Activated naive CD4-positive, alpha-beta T cell treated with anti-CD3 and anti-CD28 coated beads, Interleukin-2, amount 50 U/mL, for 24 hours (primary cell): ENCODE data around the gene DCUN1D1.

Experiments
- H3K27ac Mint-ChIP-seq: one replicate; pipeline ENCODE4 v1.8.0; 2021; ENCODE audit warnings: mild to moderate bottlenecking, mixed read lengths
- H3K27me3 Mint-ChIP-seq: one replicate; pipeline ENCODE4 v1.8.0; 2021; ENCODE audit warnings: mixed read lengths
- H3K36me3 Mint-ChIP-seq: one replicate; pipeline ENCODE4 v1.8.0; 2021; ENCODE audit warnings: mixed read lengths
- H3K4me1 Mint-ChIP-seq: one replicate; pipeline ENCODE4 v1.8.0; 2021; ENCODE audit warnings: mixed read lengths
- H3K4me3 Mint-ChIP-seq: one replicate; pipeline ENCODE4 v1.8.0; 2021; ENCODE audit warnings: mild to moderate bottlenecking, mixed read lengths
- H3K9me3 Mint-ChIP-seq: one replicate; pipeline ENCODE4 v1.8.0; 2021; ENCODE audit warnings: mixed read lengths

Gene DCUN1D1

DNA sequence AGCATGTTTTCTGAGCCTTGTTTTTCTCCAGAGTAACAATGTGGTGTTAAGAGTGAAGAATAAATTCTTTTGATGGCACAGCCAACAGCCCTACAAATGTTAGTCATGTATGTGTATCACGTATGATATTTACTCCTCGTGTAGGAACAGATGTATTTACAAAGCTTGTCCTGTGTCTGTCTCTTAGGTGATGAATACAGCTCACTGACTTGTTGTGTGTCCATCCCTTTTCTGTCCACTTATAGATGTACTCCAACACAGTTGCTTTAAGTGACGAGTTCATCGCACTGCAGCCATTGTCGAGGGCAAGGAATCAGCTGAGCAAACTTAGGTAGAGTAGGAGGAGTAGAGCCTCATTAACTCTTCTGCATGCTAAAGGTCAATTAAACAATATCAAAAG, 78.1 kb downstream of the DCUN1D1 start:
- no peak overlapping the region for H3K4me3 Mint-ChIP-seq
- H3K27ac Mint-ChIP-seq: peak overlapping the region; percentile 13
- no peaks in the 10 kb centered on the region for H3K27me3 Mint-ChIP-seq
- no peaks in the 10 kb centered on the region for H3K9me3 Mint-ChIP-seq
- peaks cover 4% of the 10 kb centered on the region for H3K36me3 Mint-ChIP-seq
- peaks cover 3% of the 10 kb centered on the region for H3K4me1 Mint-ChIP-seq

GRCh38 chr3:182896553-182896952, 83.8 kb downstream of the DCUN1D1 start:
- Mint-ChIP-seq H3K9me3 (no peaks in the 10 kb centered on the region), H3K27ac (no peak overlapping the region), H3K27me3 (no peaks in the 10 kb centered on the region), H3K4me1 (peaks cover 5% of the 10 kb centered on the region), H3K4me3 (no peak overlapping the region), H3K36me3 (peaks cover 15% of the 10 kb centered on the region)

- Mint-ChIP-seq H3K27ac (no peak overlapping the region), H3K36me3 (peaks cover 15% of the 10 kb centered on the region), H3K4me1 (peaks cover 5% of the 10 kb centered on the region), H3K27me3 (no peaks in the 10 kb centered on the region), H3K4me3 (no peak overlapping the region), H3K9me3 (no peaks in the 10 kb centered on the region)
These were observed 84.7 kb downstream of the DCUN1D1 start for GRCh38 chr3:182895513-182896112.

GRCh38 chr3:182892226-182892625, 88.1 kb downstream of the DCUN1D1 start:
- Mint-ChIP-seq H3K9me3 (no peaks in the 10 kb centered on the region), H3K4me3 (no peak overlapping the region), H3K36me3 (peaks cover 19% of the 10 kb centered on the region), H3K4me1 (peaks cover 5% of the 10 kb centered on the region), H3K27me3 (no peaks in the 10 kb centered on the region), H3K27ac (peak overlapping the region; percentile 51)

DNA sequence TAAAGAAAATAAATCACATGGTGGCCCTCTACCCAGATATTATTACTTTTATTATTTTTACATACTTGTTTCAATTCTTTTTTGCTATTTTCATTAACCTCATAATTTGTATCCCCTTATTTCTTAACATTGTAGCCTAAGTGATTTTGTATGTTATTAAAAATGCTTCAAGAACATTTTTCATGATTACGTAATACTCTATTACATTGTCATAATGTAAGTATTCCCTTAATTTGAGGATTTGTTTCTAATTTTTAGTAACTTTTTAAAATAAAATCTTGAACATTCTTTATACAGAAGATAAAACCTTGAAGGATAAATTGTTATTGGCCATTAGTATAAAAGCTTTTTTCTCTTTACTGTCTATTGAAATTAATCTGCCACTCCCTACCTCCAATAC, 89.0 kb downstream of the DCUN1D1 start:
- Mint-ChIP-seq H3K27ac (no peak overlapping the region), H3K4me1 (peaks cover 5% of the 10 kb centered on the region), H3K9me3 (no peaks in the 10 kb centered on the region), H3K27me3 (no peaks in the 10 kb centered on the region), H3K4me3 (no peak overlapping the region), H3K36me3 (peaks cover 19% of the 10 kb centered on the region)

GRCh38 chr3:182889948-182890629, 90.2 kb downstream of the DCUN1D1 start:
- Mint-ChIP-seq H3K36me3 (peaks cover 19% of the 10 kb centered on the region), H3K4me1 (peaks cover 5% of the 10 kb centered on the region), H3K4me3 (no peak overlapping the region), H3K9me3 (no peaks in the 10 kb centered on the region), H3K27me3 (no peaks in the 10 kb centered on the region), H3K27ac (no peak overlapping the region)
